Gastrocnemius medialis (tissue), 4 donors: ENCODE measurements around the gene MYOM1.

Experiments
- POLR2A ChIP-seq, 2 donors: fragments of 450-650 bp; IDR thresholded peaks; one replicate each; pipeline ENCODE4 v1.6.1; 2017; ENCODE audit warnings: antibody characterized with exemption in 2 of 2, mild to moderate bottlenecking in 2 of 2, moderate library complexity in 2 of 2
- TF ChIP-seq, protein P1 (sequence below), 5 experiments: fragments of 450-650 bp in 3 of 5; fragments of 200-600 bp in 2 of 5; sonication (generic) in 2 of 5; IDR thresholded peaks in 4 of 5; conservative IDR thresholded peaks in 1 of 5; 1 replicate in 4 of 5; 2 replicates in 1 of 5; pipeline ENCODE4 v1.5.1; 2016 to 2019; ENCODE audit warnings: antibody characterized with exemption in 5 of 5, mild to moderate bottlenecking in 3 of 5, moderate library complexity in 3 of 5

GRCh38 chr18:3207565-3207964 lies 12.2 kb downstream of the MYOM1 start:
- TF ChIP-seq, protein P1, sequence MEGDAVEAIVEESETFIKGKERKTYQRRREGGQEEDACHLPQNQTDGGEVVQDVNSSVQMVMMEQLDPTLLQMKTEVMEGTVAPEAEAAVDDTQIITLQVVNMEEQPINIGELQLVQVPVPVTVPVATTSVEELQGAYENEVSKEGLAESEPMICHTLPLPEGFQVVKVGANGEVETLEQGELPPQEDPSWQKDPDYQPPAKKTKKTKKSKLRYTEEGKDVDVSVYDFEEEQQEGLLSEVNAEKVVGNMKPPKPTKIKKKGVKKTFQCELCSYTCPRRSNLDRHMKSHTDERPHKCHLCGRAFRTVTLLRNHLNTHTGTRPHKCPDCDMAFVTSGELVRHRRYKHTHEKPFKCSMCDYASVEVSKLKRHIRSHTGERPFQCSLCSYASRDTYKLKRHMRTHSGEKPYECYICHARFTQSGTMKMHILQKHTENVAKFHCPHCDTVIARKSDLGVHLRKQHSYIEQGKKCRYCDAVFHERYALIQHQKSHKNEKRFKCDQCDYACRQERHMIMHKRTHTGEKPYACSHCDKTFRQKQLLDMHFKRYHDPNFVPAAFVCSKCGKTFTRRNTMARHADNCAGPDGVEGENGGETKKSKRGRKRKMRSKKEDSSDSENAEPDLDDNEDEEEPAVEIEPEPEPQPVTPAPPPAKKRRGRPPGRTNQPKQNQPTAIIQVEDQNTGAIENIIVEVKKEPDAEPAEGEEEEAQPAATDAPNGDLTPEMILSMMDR (IDR thresholded peaks at IDR 0.05 in 4 of 5, conservative IDR thresholded peaks at IDR 0.05 in 1 of 5), result no peak
- no peak for TF ChIP-seq POLR2A (IDR thresholded peaks at IDR 0.05)
